Keratinocyte (primary cell): ENCODE results near the gene ATP5IF1. TPM values are rescaled to one million over a fixed set of nuclear protein-coding genes. Genes with fewer than 3 reads are reported as not detected.

Experiments used
- DNase-seq: peaks from one replicate; pipeline ENCODE4 v3.0.0-alpha.2; 2011; ENCODE audit warnings: low read depth, missing footprints, low spot score
- FAIRE-seq: peaks from 2 replicates; lab custom pipeline; 2011; peaks lifted over from hg19 to GRCh38; lab: Jason Lieb, UNC
- H2AFZ ChIP-seq: 2 replicates; pipeline ENCODE4 v1.6.0; 2012; ENCODE audit warnings: low read length, control low read depth, inconsistent platforms; ENCODE audit not compliant: control insufficient read depth
- H3K27ac ChIP-seq: 2 replicates; pipeline ENCODE4 v1.5.1; 2011; ENCODE audit warnings: low read length; ENCODE audit not compliant: control insufficient read depth, insufficient read depth
- H3K27me3 ChIP-seq: 3 replicates; pipeline ENCODE4 v1.6.0; 2011; ENCODE audit warnings: low read length; ENCODE audit not compliant: control insufficient read depth, insufficient read depth; ENCODE audit errors: extremely low read depth
- H3K36me3 ChIP-seq, 2 experiments: 2 replicates in 1 of 2; 3 replicates in 1 of 2; pipeline ENCODE4 v1.5.1; 2011; ENCODE audit warnings: low read length in 2 of 2, mild to moderate bottlenecking in 1 of 2; ENCODE audit not compliant: control insufficient read depth in 2 of 2, insufficient read depth in 2 of 2; ENCODE audit errors: extremely low read depth in 1 of 2
- H3K4me1 ChIP-seq: 3 replicates; pipeline ENCODE4 v1.5.1; 2011; ENCODE audit warnings: low read length; ENCODE audit not compliant: control insufficient read depth, insufficient read depth; ENCODE audit errors: extremely low read depth
- H3K4me2 ChIP-seq: 3 replicates; pipeline ENCODE4 v1.6.0; 2011; ENCODE audit warnings: low read depth, low read length; ENCODE audit not compliant: control insufficient read depth, insufficient read depth; ENCODE audit errors: extremely low read depth
- H3K4me3 ChIP-seq, 3 experiments: fragments of 200-600 bp in 1 of 3; sonication (generic) in 1 of 3; 2 replicates in 2 of 3; 3 replicates in 1 of 3; pipeline ENCODE4 v1.5.1; 2011 to 2016; ENCODE audit warnings: low read length in 3 of 3, mild to moderate bottlenecking in 3 of 3, control low read depth in 2 of 3, inconsistent platforms in 1 of 3, low read depth in 1 of 3, mixed read lengths in 1 of 3, mixed run types in 1 of 3, moderate library complexity in 1 of 3; ENCODE audit not compliant: control insufficient read depth in 2 of 3, insufficient read depth in 2 of 3; ENCODE audit errors: extremely low read depth in 1 of 3
- H3K79me2 ChIP-seq: 2 replicates; pipeline ENCODE4 v1.6.0; 2012; ENCODE audit warnings: low read length; ENCODE audit not compliant: control insufficient read depth, insufficient read depth
- H3K9ac ChIP-seq: 3 replicates; pipeline ENCODE4 v1.6.0; 2011; ENCODE audit warnings: low read length; ENCODE audit not compliant: control insufficient read depth, insufficient read depth; ENCODE audit errors: extremely low read depth
- H3K9me1 ChIP-seq: 3 replicates; pipeline ENCODE4 v1.6.0; 2011; ENCODE audit warnings: low read length; ENCODE audit not compliant: control insufficient read depth, insufficient read depth; ENCODE audit errors: extremely low read depth
- H3K9me3 ChIP-seq: 2 replicates; pipeline ENCODE4 v1.5.1; 2012; ENCODE audit warnings: low read depth, low read length; ENCODE audit not compliant: control insufficient read depth
- H4K20me1 ChIP-seq: 3 replicates; pipeline ENCODE4 v1.6.0; 2011; ENCODE audit warnings: low read length; ENCODE audit not compliant: control insufficient read depth, insufficient read depth; ENCODE audit errors: extremely low read depth
- CTCF ChIP-seq, 3 experiments: IDR thresholded peaks in 1 of 3; conservative IDR thresholded peaks in 1 of 3; optimal IDR thresholded peaks in 1 of 3; 2 replicates in 2 of 3; 3 replicates in 1 of 3; pipeline versions ENCODE3 to v1.5.1; 2011; ENCODE audit warnings: low read length in 3 of 3, mild to moderate bottlenecking in 3 of 3, moderate library complexity in 2 of 3, control low read depth in 1 of 3, inconsistent platforms in 1 of 3; ENCODE audit not compliant: insufficient read depth in 2 of 3; ENCODE audit errors: extremely low read depth in 1 of 3
- EZH2 ChIP-seq: IDR thresholded peaks from one replicate; pipeline ENCODE4 v1.6.1; 2012; ENCODE audit warnings: inconsistent platforms, mild to moderate bottlenecking, low read length, moderate library complexity
- dilution Hi-C: fragments of 300-500 bp; cut with MboI; formaldehyde crosslinking; loops from one replicate; pipeline ENCODE4 v1.7.0; 2020; ENCODE audit warnings: low sequenced_read_pairs; ENCODE audit not compliant: extremely low pct_ligation_motif_present
- polyA plus RNA-seq, 5 experiments: library from polyadenylated mRNA; depleted of rRNA in 3 of 5; stranded (reverse) in 3 of 5; stranded (forward) in 1 of 5; unstranded in 1 of 5; fragments of >200 nt; gene quantifications; 1 replicate in 1 of 5; 2 replicates in 3 of 5; 3 replicates in 1 of 5; pipeline versions ENCODE4 v1.2.1 to v1.2.3, GENCODE V29; 2011 to 2012; ENCODE audit warnings: missing spikeins in 2 of 5, low read depth in 1 of 5, low replicate concordance in 1 of 5

Gene ATP5IF1
- polyA plus RNA-seq, 1 donor (not counting 4 experiments of a cell fraction or from before 2014, with no cell fraction given) = 332 TPM

GRCh38 chr1:28280501-28280900 is 44.6 kb downstream of the ATP5IF1 start:
- Histone ChIP-seq H3K4me3 (no peak overlapping the region), H3K9me1 (no peaks in the 10 kb centered on the region), H3K27ac (no peak overlapping the region), H3K36me3 (peaks cover 41 to 52% of the 10 kb centered on the region in 2 experiments), H3K27me3 (no peaks in the 10 kb centered on the region), H3K9ac (no peak overlapping the region), H4K20me1 (peaks cover 6% of the 10 kb centered on the region), H3K4me1 (no peaks in the 10 kb centered on the region), H3K79me2 (no peaks in the 10 kb centered on the region), H3K9me3 (no peaks in the 10 kb centered on the region), H2AFZ (no peak overlapping the region), H3K4me2 (no peak overlapping the region)
- FAIRE-seq (no peak), DNase-seq (no peak)
- no peak for TF ChIP-seq CTCF (optimal IDR thresholded peaks at IDR 0.05 in 1 of 3, IDR thresholded peaks at IDR 0.05 in 1 of 3, conservative IDR thresholded peaks at IDR 0.05 in 1 of 3; ENCODE audit: extremely low read depth in 1 of 3, insufficient read depth in 2 of 3, low read length in 3 of 3)
- TF ChIP-seq EZH2 = no peak
- dilution Hi-C loops = no loop called here

GRCh38 chr1:28280977-28281381 is 45.1 kb downstream of the ATP5IF1 start:
- Histone ChIP-seq H3K27me3 (no peaks in the 10 kb centered on the region), H3K9ac (no peak overlapping the region), H3K9me1 (no peaks in the 10 kb centered on the region), H3K79me2 (no peaks in the 10 kb centered on the region), H4K20me1 (peaks cover 6% of the 10 kb centered on the region), H3K36me3 (peaks cover 41 to 52% of the 10 kb centered on the region in 2 experiments), H3K4me2 (no peak overlapping the region), H3K27ac (no peak overlapping the region), H3K4me3 (no peak overlapping the region), H3K9me3 (no peaks in the 10 kb centered on the region), H3K4me1 (no peaks in the 10 kb centered on the region), H2AFZ (no peak overlapping the region)
- TF ChIP-seq CTCF (optimal IDR thresholded peaks at IDR 0.05 in 1 of 3, IDR thresholded peaks at IDR 0.05 in 1 of 3, conservative IDR thresholded peaks at IDR 0.05 in 1 of 3; ENCODE audit: extremely low read depth in 1 of 3, insufficient read depth in 2 of 3, low read length in 3 of 3) = no peak
- no peak for TF ChIP-seq EZH2
- dilution Hi-C loops = no loop called here
- FAIRE-seq = no peak
- no peak for DNase-seq
